Adrenal gland (tissue), 5 donors: ENCODE measurements around the gene BBS5.
"Not testable (repeated sequence)": the region's sequence is repeated elsewhere in the genome, so short reads cannot be mapped to it uniquely, and the experiment has no call there.

Experiments used
- CTCF ChIP-seq, 6 experiments: fragments of 450-650 bp in 4 of 6; fragments of 200-600 bp in 2 of 6; sonication (generic) in 1 of 6; IDR thresholded peaks; 1 replicate in 5 of 6; 2 replicates in 1 of 6; pipeline versions ENCODE4 v1.5.1 to v1.8.0; 2016 to 2021; ENCODE audit warnings: antibody characterized with exemption in 6 of 6, mild to moderate bottlenecking in 2 of 6, moderate library complexity in 1 of 6
- POLR2A ChIP-seq, 2 donors: fragments of 450-650 bp; IDR thresholded peaks; one replicate each; pipeline ENCODE4 v1.6.1; 2017; ENCODE audit warnings: antibody characterized with exemption in 2 of 2, mild to moderate bottlenecking in 2 of 2, moderate library complexity in 1 of 2
- donor health status: DM: no; HTN: no; CAD: no.

- TF ChIP-seq CTCF, POLR2A (IDR thresholded peaks at IDR 0.05): not testable (repeated sequence)
Measured at GRCh38 chr2:169453044-169453443, 26.2 kb upstream of the BBS5 start.
